ENCODE data around the gene HIRA. TPM values are rescaled to one million over a fixed set of nuclear protein-coding genes. Genes with fewer than 3 reads are reported as not detected.
"Not testable (repeated sequence)": the region's sequence is repeated elsewhere in the genome, so short reads cannot be mapped to it uniquely, and the experiment has no call there.

The HIRA gene
- total and polyA plus RNA-seq, 2 experiments from 2014 or later: 17.1 to 36.9 TPM

DNA sequence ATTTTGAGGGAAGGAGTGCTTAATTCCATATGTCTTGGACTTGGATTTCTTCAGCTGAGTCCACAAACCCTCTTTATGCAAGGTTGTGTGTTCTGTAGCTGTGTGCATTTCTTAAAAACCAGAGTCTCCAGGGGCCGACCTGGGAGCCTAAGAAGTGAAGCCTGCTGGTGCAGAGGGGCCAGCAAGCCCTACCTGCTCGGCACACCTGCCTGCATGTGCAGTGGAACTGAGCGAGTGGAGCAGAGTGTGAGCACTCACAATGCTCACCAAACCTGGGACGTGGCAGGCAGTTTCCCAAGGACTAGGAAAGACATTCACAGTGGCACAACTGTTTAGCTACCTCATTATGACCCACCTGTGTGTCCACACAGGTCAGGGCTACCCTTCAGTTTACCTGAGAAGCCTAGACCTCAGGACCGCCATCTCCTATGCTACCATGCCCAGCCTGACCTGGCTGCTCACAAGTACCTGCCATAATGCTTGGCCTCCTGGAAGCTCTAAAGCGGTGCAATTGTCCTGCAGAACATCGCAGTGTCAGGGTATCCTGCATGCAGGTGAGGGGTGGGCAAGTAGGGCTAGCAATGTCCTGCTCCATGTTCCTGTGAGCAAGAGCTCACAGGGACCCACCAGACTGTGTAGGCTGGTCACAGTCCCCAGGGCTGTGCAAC, 12.1 kb upstream of the HIRA start:
- TF ChIP-seq, protein P1, sequence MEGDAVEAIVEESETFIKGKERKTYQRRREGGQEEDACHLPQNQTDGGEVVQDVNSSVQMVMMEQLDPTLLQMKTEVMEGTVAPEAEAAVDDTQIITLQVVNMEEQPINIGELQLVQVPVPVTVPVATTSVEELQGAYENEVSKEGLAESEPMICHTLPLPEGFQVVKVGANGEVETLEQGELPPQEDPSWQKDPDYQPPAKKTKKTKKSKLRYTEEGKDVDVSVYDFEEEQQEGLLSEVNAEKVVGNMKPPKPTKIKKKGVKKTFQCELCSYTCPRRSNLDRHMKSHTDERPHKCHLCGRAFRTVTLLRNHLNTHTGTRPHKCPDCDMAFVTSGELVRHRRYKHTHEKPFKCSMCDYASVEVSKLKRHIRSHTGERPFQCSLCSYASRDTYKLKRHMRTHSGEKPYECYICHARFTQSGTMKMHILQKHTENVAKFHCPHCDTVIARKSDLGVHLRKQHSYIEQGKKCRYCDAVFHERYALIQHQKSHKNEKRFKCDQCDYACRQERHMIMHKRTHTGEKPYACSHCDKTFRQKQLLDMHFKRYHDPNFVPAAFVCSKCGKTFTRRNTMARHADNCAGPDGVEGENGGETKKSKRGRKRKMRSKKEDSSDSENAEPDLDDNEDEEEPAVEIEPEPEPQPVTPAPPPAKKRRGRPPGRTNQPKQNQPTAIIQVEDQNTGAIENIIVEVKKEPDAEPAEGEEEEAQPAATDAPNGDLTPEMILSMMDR (IDR thresholded peaks at IDR 0.05; ENCODE audit: low read depth, low read length): no peak
- Histone ChIP-seq H3K4me1 (ENCODE audit: low read depth) (peaks cover 16% of the 10 kb centered on the region), H3K27me3 (no peaks in the 10 kb centered on the region), H3K4me3 (no peak overlapping the region), H3K36me3 (peaks cover 12% of the 10 kb centered on the region), H3K27ac (no peak overlapping the region), H3K9me3 (ENCODE audit: low read depth) (no peaks in the 10 kb centered on the region)
- DNase-seq (ENCODE audit: low read depth in 1 of 2, low spot score in 1 of 2): no peak

DNA sequence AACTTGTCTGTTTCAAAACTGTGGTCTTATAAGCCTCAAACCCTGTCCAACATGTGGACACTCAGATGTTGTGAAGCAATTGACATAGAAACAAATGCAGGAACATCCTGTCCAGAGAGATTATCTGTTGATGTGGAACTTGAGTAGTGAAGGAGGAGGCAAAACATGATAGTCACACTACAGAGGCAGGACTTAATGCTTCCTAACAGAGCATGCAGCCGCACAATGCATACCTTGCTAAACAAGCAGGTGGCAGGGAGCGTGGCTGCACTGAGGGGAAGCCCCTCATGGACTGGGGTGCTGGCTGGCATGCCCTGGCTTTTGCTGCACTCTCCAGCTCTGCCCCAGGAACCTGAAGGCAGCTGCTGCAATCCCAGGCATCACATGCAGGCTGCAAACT, 10.6 kb upstream of the HIRA start:
- TF ChIP-seq, protein P1 (IDR thresholded peaks at IDR 0.05; ENCODE audit: low read depth, low read length): no peak
- no peak for DNase-seq (ENCODE audit: low read depth in 1 of 2, low spot score in 1 of 2)
- Histone ChIP-seq H3K4me3 (no peak overlapping the region), H3K36me3 (peaks cover 12% of the 10 kb centered on the region), H3K9me3 (ENCODE audit: low read depth) (no peaks in the 10 kb centered on the region), H3K27ac (no peak overlapping the region), H3K27me3 (no peaks in the 10 kb centered on the region), H3K4me1 (ENCODE audit: low read depth) (peaks cover 11% of the 10 kb centered on the region)

DNA sequence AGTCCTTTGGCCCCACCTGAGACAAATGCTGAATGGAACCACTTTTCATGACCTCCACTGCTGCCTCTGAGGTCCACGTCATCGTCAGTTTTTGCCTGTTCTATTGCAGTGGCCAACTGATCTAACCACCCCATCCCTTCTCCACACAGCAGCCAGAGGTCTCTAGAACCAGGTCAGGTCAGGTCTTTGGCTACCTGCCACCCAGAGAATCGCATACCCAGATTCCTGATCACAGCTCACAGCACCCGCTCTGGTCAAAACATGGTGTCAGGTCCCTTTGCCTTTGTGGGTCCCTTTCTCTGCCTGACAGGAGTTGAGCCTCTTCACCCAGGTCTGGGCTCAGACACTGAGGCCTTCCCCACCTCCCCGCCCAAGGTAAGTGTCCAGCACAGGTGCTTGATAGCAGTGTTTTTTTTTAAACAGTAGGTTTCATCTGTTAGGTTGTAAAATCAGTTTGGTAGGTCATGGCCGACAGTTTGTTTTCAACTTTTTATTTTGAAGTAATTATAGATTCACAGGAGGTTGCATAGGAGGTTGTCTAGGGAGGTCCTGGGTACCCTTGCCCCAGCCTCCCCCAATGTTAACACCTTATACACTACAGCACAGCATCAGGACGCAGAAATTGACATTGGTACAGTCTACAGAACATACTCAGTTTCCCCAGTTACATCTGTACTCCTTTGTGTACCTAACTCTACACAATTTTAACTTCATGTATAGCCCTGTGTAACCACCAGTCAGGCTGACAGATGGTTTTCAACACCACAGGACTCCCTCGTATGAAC, 9.1 kb upstream of the HIRA start:
- DNase-seq (ENCODE audit: low read depth in 1 of 2, low spot score in 1 of 2): no peak
- Histone ChIP-seq H3K4me3 (no peak overlapping the region), H3K9me3 (ENCODE audit: low read depth) (no peaks in the 10 kb centered on the region), H3K27ac (no peak overlapping the region), H3K4me1 (ENCODE audit: low read depth) (peaks cover 6% of the 10 kb centered on the region), H3K36me3 (peaks cover 16% of the 10 kb centered on the region), H3K27me3 (no peaks in the 10 kb centered on the region)
- TF ChIP-seq, protein P1 (IDR thresholded peaks at IDR 0.05; ENCODE audit: low read depth, low read length): no peak

DNA sequence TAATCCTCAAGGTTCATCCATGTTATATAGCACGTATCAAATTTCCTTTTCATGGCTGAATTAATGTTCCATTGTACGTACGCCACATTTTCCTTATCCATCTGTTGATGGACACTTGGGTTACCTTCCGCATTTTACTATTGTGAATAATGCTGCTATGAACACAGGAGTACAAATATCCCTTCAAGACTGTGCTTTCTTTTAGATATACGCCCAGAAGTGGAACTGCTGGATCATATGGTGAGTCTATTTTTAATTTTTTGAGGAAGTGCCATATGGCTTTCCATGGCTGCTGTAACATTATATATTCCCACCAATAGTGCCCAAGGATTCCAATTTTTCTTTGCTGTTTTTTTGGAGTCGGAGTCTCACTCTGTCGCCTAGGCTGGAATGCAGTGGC, 6.8 kb upstream of the HIRA start:
- Histone ChIP-seq H3K4me1 (ENCODE audit: low read depth) (peaks cover under 1% of the 10 kb centered on the region), H3K27me3 (no peaks in the 10 kb centered on the region), H3K9me3 (ENCODE audit: low read depth) (no peaks in the 10 kb centered on the region), H3K4me3 (no peak overlapping the region), H3K36me3 (peaks cover 18% of the 10 kb centered on the region), H3K27ac (no peak overlapping the region)
- DNase-seq (ENCODE audit: low read depth in 1 of 2, low spot score in 1 of 2): no peak
- TF ChIP-seq, protein P1 (IDR thresholded peaks at IDR 0.05; ENCODE audit: low read depth, low read length): no peak

DNA sequence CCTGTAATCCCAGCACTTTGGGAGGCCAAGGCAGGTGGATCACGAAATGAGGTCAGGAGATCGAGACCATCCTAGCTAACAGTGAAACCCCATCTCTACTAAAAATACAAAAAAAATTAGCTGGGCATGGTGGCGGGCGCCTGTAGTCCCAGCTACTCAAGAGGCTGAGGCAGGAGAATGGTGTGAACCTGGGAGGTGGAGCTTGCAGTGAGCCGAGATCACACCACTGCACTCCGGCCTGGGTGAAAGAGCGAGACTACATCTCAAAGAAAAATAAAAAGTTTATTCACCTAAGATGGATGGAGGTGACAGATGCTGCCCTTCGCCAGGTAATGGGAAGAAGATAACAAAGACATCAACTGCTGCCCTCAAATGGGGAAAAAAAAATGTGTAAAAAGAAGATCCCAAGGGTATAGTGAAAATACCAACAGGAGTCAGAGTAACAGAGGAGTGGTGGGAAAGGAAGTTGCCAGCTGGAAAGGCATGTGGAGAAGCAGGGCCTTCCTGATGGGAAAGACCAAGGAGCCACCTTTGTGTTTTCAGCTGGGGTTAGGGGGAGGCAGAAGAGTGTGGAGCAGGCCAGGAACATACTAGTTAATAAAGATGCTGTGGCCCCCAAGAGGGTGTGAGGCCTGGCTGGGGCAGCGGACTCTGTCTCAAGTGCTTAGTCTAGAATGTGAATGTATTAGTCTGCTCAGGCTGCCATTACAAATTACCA, 5.1 kb upstream of the HIRA start:
- not testable (repeated sequence) for H3K4me3 ChIP-seq; H3K9me3 ChIP-seq (ENCODE audit: low read depth); DNase-seq (ENCODE audit: low read depth in 1 of 2, low spot score in 1 of 2); H3K27me3 ChIP-seq; H3K4me1 ChIP-seq (ENCODE audit: low read depth); H3K27ac ChIP-seq
- H3K36me3 ChIP-seq: peaks cover 18% of the 10 kb centered on the region

Data from cardiac muscle cell (in vitro differentiated cells and primary cell).